Neutrophil (primary cell): ENCODE results near the gene MAN2B1.

Experiments
- H3K27ac ChIP-seq: fragments of 200-600 bp; sonication (generic); 2 replicates; pipeline ENCODE4 v1.5.1; 2016; ENCODE audit warnings: mild to moderate bottlenecking, moderate library complexity
- H3K27me3 ChIP-seq: fragments of 200-600 bp; sonication (generic); 2 replicates; pipeline ENCODE4 v1.6.0; 2016; ENCODE audit warnings: mild to moderate bottlenecking
- H3K36me3 ChIP-seq: fragments of 200-600 bp; sonication (generic); 2 replicates; pipeline ENCODE4 v1.5.1; 2017
- H3K4me1 ChIP-seq, 2 experiments: fragments of 200-600 bp in 1 of 2; sonication (generic) in 1 of 2; 1 replicate in 1 of 2; 2 replicates in 1 of 2; pipeline versions ENCODE4 v1.5.1 to v1.6.1; 2013 to 2016; ENCODE audit warnings: low read depth in 1 of 2, low read length in 1 of 2, mild to moderate bottlenecking in 1 of 2, moderate library complexity in 1 of 2; ENCODE audit not compliant: control insufficient read depth in 1 of 2, insufficient read depth in 1 of 2
- H3K4me3 ChIP-seq, 2 experiments: fragments of 200-600 bp in 1 of 2; sonication (generic) in 1 of 2; 1 replicate in 1 of 2; 2 replicates in 1 of 2; pipeline ENCODE4 v1.5.1; 2013 to 2016; ENCODE audit warnings: low read depth in 1 of 2, low read length in 1 of 2, mild to moderate bottlenecking in 1 of 2, moderate library complexity in 1 of 2
- H3K9me3 ChIP-seq: fragments of 200-600 bp; sonication (generic); 2 replicates; pipeline ENCODE4 v1.5.1; 2016
- CTCF ChIP-seq: fragments of 200-600 bp; sonication (generic); IDR thresholded peaks from 2 replicates; pipeline ENCODE4 v1.5.1; 2016; ENCODE audit warnings: antibody characterized with exemption

Gene MAN2B1

GRCh38 chr19:12665671-12666264 lies 774 bp downstream of the MAN2B1 start:
- Histone ChIP-seq H3K27me3 (no peaks in the 10 kb centered on the region), H3K4me3 (peak overlapping the region; percentile 91 to 92), H3K36me3 (peaks cover 43% of the 10 kb centered on the region), H3K9me3 (no peaks in the 10 kb centered on the region), H3K27ac (peak overlapping the region; percentile 94), H3K4me1 (peaks cover 55 to 62% of the 10 kb centered on the region in 2 experiments)
- TF ChIP-seq CTCF, result no peak

GRCh38 chr19:12665281-12665573 lies 1.3 kb downstream of the MAN2B1 start:
- TF ChIP-seq CTCF, result peak; percentile 30
- H3K36me3 ChIP-seq, result peaks cover 48% of the 10 kb centered on the region
- H3K4me1 ChIP-seq, result peaks cover 50 to 57% of the 10 kb centered on the region in 2 experiments
- no peaks in the 10 kb centered on the region for H3K9me3 ChIP-seq
- H3K27ac ChIP-seq, result peak overlapping the region; percentile 94
- peak overlapping the region; percentile 91 to 92 for H3K4me3 ChIP-seq
- no peaks in the 10 kb centered on the region for H3K27me3 ChIP-seq

- Histone ChIP-seq H3K27ac (peak overlapping the region; percentile 94), H3K4me3 (peak overlapping the region; percentile 91 to 92), H3K36me3 (peaks cover 54% of the 10 kb centered on the region)
Observed at GRCh38 chr19:12664406-12665280, 1.9 kb downstream of the MAN2B1 start.

GRCh38 chr19:12660980-12661379 lies 5.6 kb downstream of the MAN2B1 start:
- Histone ChIP-seq H3K27ac (no peak overlapping the region), H3K36me3 (peaks cover 91% of the 10 kb centered on the region)
- TF ChIP-seq CTCF, result no peak

More at GRCh38 chr19:12664406-12665280, 1.9 kb downstream of the MAN2B1 start:
- Histone ChIP-seq H3K27me3 (no peaks in the 10 kb centered on the region), H3K9me3 (no peaks in the 10 kb centered on the region), H3K4me1 (peaks cover 45 to 52% of the 10 kb centered on the region in 2 experiments)
- TF ChIP-seq CTCF, result no peak

GRCh38 chr19:12657966-12658365 lies 8.6 kb downstream of the MAN2B1 start:
- no peak overlapping the region for H3K27ac ChIP-seq
- H3K36me3 ChIP-seq, result peaks cover 100% of the 10 kb centered on the region
- TF ChIP-seq CTCF, result no peak
- no peaks in the 10 kb centered on the region for H3K9me3 ChIP-seq
- no peaks in the 10 kb centered on the region for H3K27me3 ChIP-seq
- no peak overlapping the region for H3K4me3 ChIP-seq
- no peaks in the 10 kb centered on the region for H3K4me1 ChIP-seq

More at GRCh38 chr19:12660980-12661379, 5.6 kb downstream of the MAN2B1 start:
- peaks cover 20 to 24% of the 10 kb centered on the region in 2 experiments for H3K4me1 ChIP-seq
- H3K9me3 ChIP-seq, result no peaks in the 10 kb centered on the region
- no peak overlapping the region for H3K4me3 ChIP-seq
- no peaks in the 10 kb centered on the region for H3K27me3 ChIP-seq
